ENCODE data around the gene DDX21.
"Not testable (repeated sequence)": the region's sequence is repeated elsewhere in the genome, so short reads cannot be mapped to it uniquely, and the experiment has no call there.

DDX21 gene

GRCh38 chr10:68955832-68956532, at the start of gene DDX21:
DDX21 (plus strand) TSS chr10:68956170; CDS start chr10:68956226, 56 bp downstream.
- DNase-seq (ENCODE audit: low spot score) = peak; percentile 96

GRCh38 chr10:68924593-68924992, 31.4 kb upstream of the DDX21 start:
- DNase-seq (ENCODE audit: low spot score) = no peak

- no peak for DNase-seq (ENCODE audit: low spot score)
Measured at GRCh38 chr10:68925489-68925888, 30.5 kb upstream of the DDX21 start.

GRCh38 chr10:68929157-68929556, 26.8 kb upstream of the DDX21 start:
- DNase-seq (ENCODE audit: low spot score) = not testable (repeated sequence)

GRCh38 chr10:68929888-68930287, 26.1 kb upstream of the DDX21 start:
- DNase-seq (ENCODE audit: low spot score) = not testable (repeated sequence)

- not testable (repeated sequence) for DNase-seq (ENCODE audit: low spot score)
Measured at GRCh38 chr10:68932860-68933259, 23.1 kb upstream of the DDX21 start.

- no peak for DNase-seq (ENCODE audit: low spot score)
Measured at GRCh38 chr10:68934994-68935393, 21.0 kb upstream of the DDX21 start.

- DNase-seq (ENCODE audit: low spot score) = no peak
Measured at GRCh38 chr10:68938117-68938516, 17.9 kb upstream of the DDX21 start.

GRCh38 chr10:68938884-68939283, 17.1 kb upstream of the DDX21 start:
- DNase-seq (ENCODE audit: low spot score) = no peak

GRCh38 chr10:68940917-68941316, 15.1 kb upstream of the DDX21 start:
- DNase-seq (ENCODE audit: low spot score) = not testable (repeated sequence)

GRCh38 chr10:68950598-68950997, 5.4 kb upstream of the DDX21 start:
- DNase-seq (ENCODE audit: low spot score) = no peak

GRCh38 chr10:68954904-68955303, 1.1 kb upstream of the DDX21 start:
- no peak for DNase-seq (ENCODE audit: low spot score)

GRCh38 chr10:68955355-68955831, 577 bp upstream of the DDX21 start:
- peak; percentile 58 for DNase-seq (ENCODE audit: low spot score)

- no peak for DNase-seq (ENCODE audit: low spot score)
Measured at GRCh38 chr10:68957284-68957615, 1.3 kb downstream of the DDX21 start.

GRCh38 chr10:68957654-68958053, 1.7 kb downstream of the DDX21 start:
- peak; percentile 10 for DNase-seq (ENCODE audit: low spot score)

GRCh38 chr10:68959695-68960527, 3.9 kb downstream of the DDX21 start:
- no peak for DNase-seq (ENCODE audit: low spot score)

- DNase-seq (ENCODE audit: low spot score) = no peak
Measured at GRCh38 chr10:68963151-68963550, 7.2 kb downstream of the DDX21 start.

GRCh38 chr10:68973975-68974374, 18.0 kb downstream of the DDX21 start:
- no peak for DNase-seq (ENCODE audit: low spot score)

- DNase-seq (ENCODE audit: low spot score) = not testable (repeated sequence)
Measured at GRCh38 chr10:68975936-68976473, 20.0 kb downstream of the DDX21 start.

GRCh38 chr10:68979738-68980137, 23.8 kb downstream of the DDX21 start:
- DNase-seq (ENCODE audit: low spot score) = not testable (repeated sequence)

GRCh38 chr10:68981074-68981473, 25.1 kb downstream of the DDX21 start:
- no peak for DNase-seq (ENCODE audit: low spot score)

GRCh38 chr10:68982389-68982788, 26.4 kb downstream of the DDX21 start:
- DNase-seq (ENCODE audit: low spot score) = no peak

GRCh38 chr10:68987611-68988010, 31.6 kb downstream of the DDX21 start:
- no peak for DNase-seq (ENCODE audit: low spot score)

All from GM03348 (cell line).